22Rv1 (cell line): ENCODE data around the gene LRSAM1.

Source experiments
- ZFX ChIP-seq: fragments of 450-650 bp; IDR thresholded peaks from 2 replicates; pipeline ENCODE4 v1.6.1; 2017; ENCODE audit warnings: antibody characterized with exemption, borderline replicate concordance
- TF ChIP-seq, protein P1 (sequence below): fragments of 450-650 bp; IDR thresholded peaks from 2 replicates; pipeline ENCODE4 v1.5.1; 2017; ENCODE audit warnings: mild to moderate bottlenecking

DNA sequence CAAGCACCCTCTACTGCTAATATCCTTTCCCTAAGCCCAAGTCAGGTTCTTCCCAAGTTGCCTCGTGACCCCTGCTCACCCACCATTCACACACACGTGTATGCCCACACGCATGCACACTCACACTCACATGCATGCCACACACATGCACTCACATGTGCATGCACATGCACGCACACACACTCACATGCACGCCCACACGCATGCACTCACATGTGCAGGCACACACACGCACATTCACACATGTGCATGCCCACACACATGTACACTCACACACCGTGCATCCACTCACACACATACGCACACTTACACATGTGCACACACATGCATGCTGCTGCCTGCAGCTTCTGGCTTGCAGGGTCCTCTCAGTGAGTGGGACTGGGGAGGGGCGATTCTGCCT is 97.9 kb downstream of the LRSAM1 start:
- TF ChIP-seq, protein P1, sequence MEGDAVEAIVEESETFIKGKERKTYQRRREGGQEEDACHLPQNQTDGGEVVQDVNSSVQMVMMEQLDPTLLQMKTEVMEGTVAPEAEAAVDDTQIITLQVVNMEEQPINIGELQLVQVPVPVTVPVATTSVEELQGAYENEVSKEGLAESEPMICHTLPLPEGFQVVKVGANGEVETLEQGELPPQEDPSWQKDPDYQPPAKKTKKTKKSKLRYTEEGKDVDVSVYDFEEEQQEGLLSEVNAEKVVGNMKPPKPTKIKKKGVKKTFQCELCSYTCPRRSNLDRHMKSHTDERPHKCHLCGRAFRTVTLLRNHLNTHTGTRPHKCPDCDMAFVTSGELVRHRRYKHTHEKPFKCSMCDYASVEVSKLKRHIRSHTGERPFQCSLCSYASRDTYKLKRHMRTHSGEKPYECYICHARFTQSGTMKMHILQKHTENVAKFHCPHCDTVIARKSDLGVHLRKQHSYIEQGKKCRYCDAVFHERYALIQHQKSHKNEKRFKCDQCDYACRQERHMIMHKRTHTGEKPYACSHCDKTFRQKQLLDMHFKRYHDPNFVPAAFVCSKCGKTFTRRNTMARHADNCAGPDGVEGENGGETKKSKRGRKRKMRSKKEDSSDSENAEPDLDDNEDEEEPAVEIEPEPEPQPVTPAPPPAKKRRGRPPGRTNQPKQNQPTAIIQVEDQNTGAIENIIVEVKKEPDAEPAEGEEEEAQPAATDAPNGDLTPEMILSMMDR, result no peak
- no peak for TF ChIP-seq ZFX
